Smooth muscle cell (in vitro differentiated cells): ENCODE results near the gene EYS. TPM values are rescaled to one million over a fixed set of nuclear protein-coding genes. Genes with fewer than 3 reads are reported as not detected.
"Not testable (repeated sequence)": the region's sequence is repeated elsewhere in the genome, so short reads cannot be mapped to it uniquely, and the experiment has no call there.

Source experiments
- DNase-seq: peaks from one replicate; lab custom pipeline; 2025; ENCODE audit not compliant: unreplicated experiment; lab: John Stamatoyannopoulos, UW
- H2AFZ ChIP-seq: fragments of 200-600 bp; sonication (generic); 2 replicates; pipeline ENCODE4 v1.6.0; 2016; ENCODE audit warnings: antibody characterized with exemption, low read depth, mild to moderate bottlenecking
- H3F3A ChIP-seq: fragments of 200-600 bp; sonication (generic); 2 replicates; pipeline ENCODE4 v1.6.0; 2017; ENCODE audit warnings: antibody characterized with exemption, low read depth
- H3K27ac ChIP-seq: fragments of 200-600 bp; sonication (generic); 2 replicates; pipeline ENCODE4 v1.5.1; 2016; ENCODE audit warnings: low read depth, mild to moderate bottlenecking
- H3K27me3 ChIP-seq: fragments of 200-600 bp; sonication (generic); 2 replicates; pipeline ENCODE4 v1.6.1; 2016; ENCODE audit warnings: low read depth, mild to moderate bottlenecking
- H3K36me3 ChIP-seq: fragments of 200-600 bp; sonication (generic); 2 replicates; pipeline ENCODE4 v1.5.1; 2016; ENCODE audit warnings: low read depth
- H3K4me1 ChIP-seq: fragments of 200-600 bp; sonication (generic); 2 replicates; pipeline ENCODE4 v1.5.1; 2016; ENCODE audit warnings: low read depth
- H3K4me2 ChIP-seq: fragments of 200-600 bp; sonication (generic); 2 replicates; pipeline ENCODE4 v1.6.0; 2016; ENCODE audit warnings: mild to moderate bottlenecking
- H3K4me3 ChIP-seq: fragments of 200-600 bp; sonication (generic); 2 replicates; pipeline ENCODE4 v1.5.1; 2016; ENCODE audit warnings: mild to moderate bottlenecking
- H3K79me2 ChIP-seq: fragments of 200-600 bp; sonication (generic); 2 replicates; pipeline ENCODE4 v1.6.0; 2016; ENCODE audit warnings: low read depth, mild to moderate bottlenecking
- H3K9ac ChIP-seq: fragments of 200-600 bp; sonication (generic); 2 replicates; pipeline ENCODE4 v1.6.0; 2016; ENCODE audit warnings: low read depth
- H3K9me3 ChIP-seq: fragments of 200-600 bp; sonication (generic); replicated peaks from 2 replicates; pipeline ENCODE4 v1.5.1; 2016; ENCODE audit warnings: low read depth
- H4K20me1 ChIP-seq: fragments of 200-600 bp; sonication (generic); 2 replicates; pipeline ENCODE4 v1.6.0; 2016; ENCODE audit warnings: low read depth
- WGBS: methylation state at CpG from one replicate; pipeline ENCODE4 v1.1.7; 2016; ENCODE audit warnings: low lambda C conversion rate; 5-methylcytosine and 5-hydroxymethylcytosine counted together
- polyA plus RNA-seq: library from polyadenylated mRNA; unstranded; fragments of >200 nt; fragmentation: Nextera tagmentation; extraction: Ambion mirVana; gene quantifications from 2 replicates; pipeline ENCODE4 v1.2.1, GENCODE V29; 2016
- total RNA-seq: library from RNA; depleted of rRNA; stranded (reverse); fragments of >200 nt; gene quantifications from 2 replicates; pipeline ENCODE4 v1.2.3, GENCODE V29; 2014
- TF ChIP-seq, protein P1 (sequence below): fragments of 200-600 bp; sonication (generic); IDR thresholded peaks from 2 replicates; pipeline ENCODE4 v1.5.1; 2017; ENCODE audit warnings: borderline replicate concordance, mild to moderate bottlenecking, antibody characterized with exemption; ENCODE audit not compliant: insufficient read depth, poor library complexity, severe bottlenecking

Gene EYS
- total and polyA plus RNA-seq, 2 experiments from 2014 or later: 0.07 to 0.18 TPM

DNA sequence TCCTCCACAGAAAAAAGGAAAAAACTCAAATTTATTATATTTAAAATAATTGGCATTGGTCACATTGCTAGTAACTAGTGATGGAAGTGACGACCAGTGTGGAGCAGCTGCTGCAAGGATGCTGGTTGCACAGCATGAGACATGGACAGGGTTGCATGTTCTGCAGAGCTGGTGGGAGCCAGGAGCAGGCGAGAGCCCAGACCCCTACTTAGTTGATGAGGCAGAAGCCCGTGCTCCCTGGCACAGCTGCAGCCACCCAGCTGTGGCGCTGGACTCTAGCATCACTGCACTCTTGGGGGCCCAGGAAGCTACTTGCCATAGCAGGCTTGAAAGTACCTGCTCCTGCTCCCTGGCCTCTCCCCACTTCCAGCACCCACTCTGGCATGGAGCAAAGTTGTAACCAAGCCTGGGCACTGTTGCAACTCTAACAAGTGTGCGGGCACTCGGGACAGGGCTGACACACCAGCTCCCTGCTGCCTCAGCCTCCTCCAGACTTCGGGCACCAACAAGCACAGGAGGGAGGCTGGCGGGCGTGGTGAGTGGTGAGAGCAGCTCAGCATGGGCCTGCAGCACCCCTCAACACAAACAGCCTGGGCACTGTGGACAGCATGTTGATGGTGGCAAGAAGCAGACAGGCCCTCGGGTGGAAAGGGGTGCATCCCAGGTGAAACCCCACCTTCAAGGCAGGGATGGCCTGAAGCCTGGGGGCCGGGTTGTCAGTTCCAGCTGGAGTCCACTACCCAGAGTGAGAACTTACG lies 69.6 kb downstream of the EYS start:
- H3K4me1 ChIP-seq: no peaks in the 10 kb centered on the region
- no peak overlapping the region for H3K27ac ChIP-seq
- no peak overlapping the region for H2AFZ ChIP-seq
- H3K9ac ChIP-seq: no peak overlapping the region
- no peaks in the 10 kb centered on the region for H3F3A ChIP-seq
- no peaks in the 10 kb centered on the region for H3K36me3 ChIP-seq
- no peak for DNase-seq
- H3K9me3 ChIP-seq: no peaks in the 10 kb centered on the region
- H4K20me1 ChIP-seq: no peaks in the 10 kb centered on the region
- H3K4me3 ChIP-seq: no peak overlapping the region
- WGBS: 83% methylated on average over 12 of the region's 12 CpGs
- H3K4me2 ChIP-seq: no peak overlapping the region
- no peaks in the 10 kb centered on the region for H3K27me3 ChIP-seq
- TF ChIP-seq, protein P1, sequence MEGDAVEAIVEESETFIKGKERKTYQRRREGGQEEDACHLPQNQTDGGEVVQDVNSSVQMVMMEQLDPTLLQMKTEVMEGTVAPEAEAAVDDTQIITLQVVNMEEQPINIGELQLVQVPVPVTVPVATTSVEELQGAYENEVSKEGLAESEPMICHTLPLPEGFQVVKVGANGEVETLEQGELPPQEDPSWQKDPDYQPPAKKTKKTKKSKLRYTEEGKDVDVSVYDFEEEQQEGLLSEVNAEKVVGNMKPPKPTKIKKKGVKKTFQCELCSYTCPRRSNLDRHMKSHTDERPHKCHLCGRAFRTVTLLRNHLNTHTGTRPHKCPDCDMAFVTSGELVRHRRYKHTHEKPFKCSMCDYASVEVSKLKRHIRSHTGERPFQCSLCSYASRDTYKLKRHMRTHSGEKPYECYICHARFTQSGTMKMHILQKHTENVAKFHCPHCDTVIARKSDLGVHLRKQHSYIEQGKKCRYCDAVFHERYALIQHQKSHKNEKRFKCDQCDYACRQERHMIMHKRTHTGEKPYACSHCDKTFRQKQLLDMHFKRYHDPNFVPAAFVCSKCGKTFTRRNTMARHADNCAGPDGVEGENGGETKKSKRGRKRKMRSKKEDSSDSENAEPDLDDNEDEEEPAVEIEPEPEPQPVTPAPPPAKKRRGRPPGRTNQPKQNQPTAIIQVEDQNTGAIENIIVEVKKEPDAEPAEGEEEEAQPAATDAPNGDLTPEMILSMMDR: no peak
- H3K79me2 ChIP-seq: no peaks in the 10 kb centered on the region

DNA sequence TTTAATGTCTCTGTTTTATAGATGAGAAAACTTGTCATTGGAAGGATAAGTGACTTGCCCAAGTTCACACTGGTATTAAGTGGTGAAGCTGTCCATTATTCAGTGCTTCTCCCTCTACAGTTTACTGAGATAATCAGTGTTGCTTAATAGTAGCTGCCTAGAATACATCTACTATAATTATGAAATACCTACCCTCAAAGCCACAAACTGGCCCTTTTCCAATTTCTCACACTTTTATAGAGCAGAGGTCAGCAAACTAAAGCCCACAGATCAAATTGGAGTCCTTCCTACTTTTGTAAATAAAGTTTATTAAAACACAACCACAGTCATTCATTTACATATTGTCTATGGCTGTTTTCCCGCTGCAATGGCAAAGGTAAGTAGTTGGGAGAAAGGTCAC lies 73.5 kb downstream of the EYS start:
- TF ChIP-seq, protein P1: no peak
- Histone ChIP-seq H3K9ac (no peak overlapping the region), H3F3A (no peaks in the 10 kb centered on the region), H3K4me3 (no peak overlapping the region), H3K9me3 (no peaks in the 10 kb centered on the region), H3K27me3 (no peaks in the 10 kb centered on the region), H3K4me2 (no peak overlapping the region), H3K27ac (no peak overlapping the region), H3K36me3 (no peaks in the 10 kb centered on the region), H3K79me2 (no peaks in the 10 kb centered on the region), H2AFZ (no peak overlapping the region), H4K20me1 (no peaks in the 10 kb centered on the region), H3K4me1 (no peaks in the 10 kb centered on the region)
- 89% methylated on average over 1 of the region's 1 CpG for WGBS
- no peak for DNase-seq

DNA sequence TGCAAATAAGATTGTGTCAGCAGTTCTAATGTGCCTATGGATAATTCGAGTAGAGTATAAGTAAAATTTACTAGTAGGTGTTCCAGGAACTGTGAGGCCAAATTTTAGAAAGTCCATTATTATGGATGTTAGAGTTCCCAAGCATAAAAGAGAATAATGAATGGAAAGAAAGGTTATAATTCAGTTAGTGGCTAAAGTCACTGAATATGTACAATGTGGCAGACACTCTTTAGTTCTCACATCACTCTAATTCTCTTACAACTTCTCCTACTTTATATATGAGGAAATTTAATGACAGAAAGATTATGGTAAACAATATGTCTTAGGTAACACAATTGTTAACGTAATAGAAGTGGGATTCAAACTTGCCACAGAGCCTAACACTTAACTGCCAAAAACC lies 75.3 kb downstream of the EYS start:
- Histone ChIP-seq H3K36me3 (no peaks in the 10 kb centered on the region), H4K20me1 (no peaks in the 10 kb centered on the region), H3K4me2 (no peak overlapping the region), H3K4me1 (no peaks in the 10 kb centered on the region), H3K9ac (no peak overlapping the region), H3K4me3 (no peak overlapping the region), H3K9me3 (no peaks in the 10 kb centered on the region), H3K27me3 (no peaks in the 10 kb centered on the region), H3K27ac (no peak overlapping the region), H3F3A (no peaks in the 10 kb centered on the region), H2AFZ (no peak overlapping the region), H3K79me2 (no peaks in the 10 kb centered on the region)
- WGBS: 84% methylated on average over 2 of the region's 2 CpGs
- DNase-seq: no peak
- TF ChIP-seq, protein P1: no peak

DNA sequence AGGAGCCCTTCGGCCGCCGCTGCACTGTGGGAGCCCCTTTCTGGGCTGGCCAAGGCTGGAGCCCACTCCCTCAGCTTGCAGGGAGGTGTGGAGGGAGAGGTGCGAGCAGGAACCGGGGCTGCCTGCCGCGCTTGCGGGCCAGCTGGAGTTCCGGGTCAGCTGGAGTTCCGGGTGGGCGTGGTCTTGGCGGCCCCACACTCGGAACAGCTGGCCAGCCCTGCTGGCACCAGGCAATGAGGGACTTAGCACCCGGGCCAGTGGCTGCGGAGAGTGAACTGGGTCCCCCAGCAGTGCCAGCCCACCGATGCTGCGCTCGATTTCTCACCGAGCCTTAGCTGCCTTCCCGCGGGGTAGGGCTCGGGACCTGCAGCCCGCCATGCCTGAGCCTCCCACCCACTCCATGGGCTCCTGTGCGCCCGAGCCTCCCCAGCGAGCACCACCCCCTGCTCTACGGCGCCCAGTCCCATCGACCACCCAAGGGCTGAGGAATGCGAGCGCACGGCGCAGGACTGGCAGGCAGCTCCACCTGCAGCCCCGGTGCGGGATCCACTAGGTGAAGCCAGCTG lies 79.5 kb downstream of the EYS start:
- not testable (repeated sequence) for DNase-seq, H4K20me1 ChIP-seq, H3K36me3 ChIP-seq, H3K9ac ChIP-seq, H3K4me1 ChIP-seq, H3K79me2 ChIP-seq, H3K27me3 ChIP-seq, H3F3A ChIP-seq, H3K27ac ChIP-seq, H3K9me3 ChIP-seq, H3K4me2 ChIP-seq, H2AFZ ChIP-seq, H3K4me3 ChIP-seq
- whole genome bisulfite sequencing: 95% methylated on average over 35 of the region's 35 CpGs
